HPDE6-E6E7 (cell line): ENCODE measurements around the gene SH3PXD2A.
"Not testable (repeated sequence)": the region's sequence is repeated elsewhere in the genome, so short reads cannot be mapped to it uniquely, and the experiment has no call there.

ENCODE experiments used
- DNase-seq: peaks from one replicate; pipeline ENCODE4 v3.0.0; 2011; ENCODE audit warnings: missing footprints; ENCODE audit errors: extremely low spot score

Gene SH3PXD2A

GRCh38 chr10:103666087-103666761, 189.2 kb downstream of the SH3PXD2A start:
- no peak for DNase-seq

- no peak for DNase-seq
Measured at GRCh38 chr10:103665162-103665889, 190.1 kb downstream of the SH3PXD2A start.

- DNase-seq, result no peak
Measured at GRCh38 chr10:103663802-103664201, 191.6 kb downstream of the SH3PXD2A start.

- no peak for DNase-seq
Measured at GRCh38 chr10:103663236-103663635, 192.1 kb downstream of the SH3PXD2A start.

- not testable (repeated sequence) for DNase-seq
Measured at GRCh38 chr10:103662704-103663103, 192.7 kb downstream of the SH3PXD2A start.

- DNase-seq, result no peak
Measured at GRCh38 chr10:103661198-103661950, 194.0 kb downstream of the SH3PXD2A start.

GRCh38 chr10:103660364-103661197, 194.8 kb downstream of the SH3PXD2A start:
- no peak for DNase-seq

- no peak for DNase-seq
Measured at GRCh38 chr10:103659674-103660363, 195.6 kb downstream of the SH3PXD2A start.

GRCh38 chr10:103658049-103658577, 197.3 kb downstream of the SH3PXD2A start:
- DNase-seq, result no peak

- no peak for DNase-seq
Measured at GRCh38 chr10:103657061-103657591, 198.2 kb downstream of the SH3PXD2A start.

- DNase-seq, result no peak
Measured at GRCh38 chr10:103654925-103655324, 200.5 kb downstream of the SH3PXD2A start.

GRCh38 chr10:103653581-103654037, 201.8 kb downstream of the SH3PXD2A start:
- no peak for DNase-seq

GRCh38 chr10:103652599-103653281, 202.6 kb downstream of the SH3PXD2A start:
- no peak for DNase-seq

GRCh38 chr10:103651783-103652476, 203.4 kb downstream of the SH3PXD2A start:
- DNase-seq, result no peak

- DNase-seq, result no peak
Measured at GRCh38 chr10:103651333-103651732, 204.0 kb downstream of the SH3PXD2A start.

- no peak for DNase-seq
Measured at GRCh38 chr10:103649654-103650423, 205.5 kb downstream of the SH3PXD2A start.

GRCh38 chr10:103648636-103649532, 206.5 kb downstream of the SH3PXD2A start:
- no peak for DNase-seq
